ENCODE data around the gene FLT3LG. TPM values are rescaled to one million over a fixed set of nuclear protein-coding genes. Genes with fewer than 3 reads are reported as not detected.

The FLT3LG gene
- total RNA-seq, 1 donor from 2014 or later = 0.81 TPM

DNA sequence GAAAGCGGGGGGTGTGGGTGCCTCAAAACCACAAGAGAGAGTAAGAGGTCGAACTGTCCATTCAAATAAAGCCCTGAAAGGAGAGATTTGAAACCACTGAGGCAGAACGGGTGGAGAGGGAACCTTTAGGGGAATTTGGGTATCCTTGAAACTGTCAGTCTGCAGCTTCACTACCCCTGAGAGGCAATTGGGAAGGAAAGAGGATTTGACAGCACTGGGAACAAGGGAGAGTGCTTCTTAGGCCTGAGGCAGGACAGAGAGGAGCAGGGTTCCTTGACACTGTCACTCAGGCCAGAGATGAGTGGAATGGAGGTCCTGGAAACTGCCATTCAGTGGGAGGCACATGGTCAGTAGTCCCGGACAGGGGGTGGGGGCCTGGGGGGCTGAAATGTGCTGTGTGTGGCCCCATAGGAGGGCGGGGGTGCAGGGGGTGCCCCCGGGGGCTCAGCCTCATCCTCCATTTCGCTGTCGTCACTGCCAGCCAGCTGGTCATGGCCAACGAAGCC lies 43.8 kb upstream of the FLT3LG start:
- H3K4me3 ChIP-seq (ENCODE audit: low read depth, low read length) = no peak overlapping the region
- no peak for DNase-seq (ENCODE audit: low read depth)
- TF ChIP-seq, protein P1, sequence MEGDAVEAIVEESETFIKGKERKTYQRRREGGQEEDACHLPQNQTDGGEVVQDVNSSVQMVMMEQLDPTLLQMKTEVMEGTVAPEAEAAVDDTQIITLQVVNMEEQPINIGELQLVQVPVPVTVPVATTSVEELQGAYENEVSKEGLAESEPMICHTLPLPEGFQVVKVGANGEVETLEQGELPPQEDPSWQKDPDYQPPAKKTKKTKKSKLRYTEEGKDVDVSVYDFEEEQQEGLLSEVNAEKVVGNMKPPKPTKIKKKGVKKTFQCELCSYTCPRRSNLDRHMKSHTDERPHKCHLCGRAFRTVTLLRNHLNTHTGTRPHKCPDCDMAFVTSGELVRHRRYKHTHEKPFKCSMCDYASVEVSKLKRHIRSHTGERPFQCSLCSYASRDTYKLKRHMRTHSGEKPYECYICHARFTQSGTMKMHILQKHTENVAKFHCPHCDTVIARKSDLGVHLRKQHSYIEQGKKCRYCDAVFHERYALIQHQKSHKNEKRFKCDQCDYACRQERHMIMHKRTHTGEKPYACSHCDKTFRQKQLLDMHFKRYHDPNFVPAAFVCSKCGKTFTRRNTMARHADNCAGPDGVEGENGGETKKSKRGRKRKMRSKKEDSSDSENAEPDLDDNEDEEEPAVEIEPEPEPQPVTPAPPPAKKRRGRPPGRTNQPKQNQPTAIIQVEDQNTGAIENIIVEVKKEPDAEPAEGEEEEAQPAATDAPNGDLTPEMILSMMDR (conservative IDR thresholded peaks at IDR 0.05; ENCODE audit: low read depth, low read length) = no peak

DNA sequence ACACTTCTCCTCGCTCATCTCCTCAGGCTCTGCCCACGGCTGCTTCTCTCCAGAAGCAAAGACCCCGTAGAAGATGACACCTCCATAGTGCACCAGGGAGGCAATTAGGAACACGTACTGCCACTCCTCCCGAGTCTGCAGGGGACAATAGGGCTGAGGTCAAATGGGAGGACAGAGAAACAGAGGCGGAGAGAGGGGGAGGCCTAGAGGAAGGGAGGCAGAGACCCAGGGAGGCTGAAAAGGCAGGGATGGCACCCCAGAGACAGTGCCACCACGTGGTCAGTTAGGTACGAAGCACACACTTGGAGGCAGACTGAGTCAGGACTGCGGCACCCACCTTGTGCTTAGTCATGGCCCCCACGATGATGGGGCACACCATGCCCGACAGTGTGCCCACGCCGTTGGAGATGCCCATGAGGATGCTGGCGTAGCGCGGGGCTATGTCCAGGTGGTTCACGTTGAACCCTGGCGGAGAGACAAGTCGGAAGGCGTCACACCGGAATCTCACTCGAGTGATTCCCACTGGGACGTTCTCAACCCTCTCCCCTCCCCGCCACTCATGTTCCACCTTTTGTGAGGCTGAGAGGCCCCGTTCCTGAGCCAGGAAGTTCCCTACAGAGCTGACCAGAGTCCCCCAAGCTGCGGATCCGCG lies 43.2 kb upstream of the FLT3LG start:
- no peak overlapping the region for H3K4me3 ChIP-seq (ENCODE audit: low read depth, low read length)
- TF ChIP-seq, protein P1 (conservative IDR thresholded peaks at IDR 0.05; ENCODE audit: low read depth, low read length) = peak; percentile 48
- DNase-seq (ENCODE audit: low read depth) = no peak

DNA sequence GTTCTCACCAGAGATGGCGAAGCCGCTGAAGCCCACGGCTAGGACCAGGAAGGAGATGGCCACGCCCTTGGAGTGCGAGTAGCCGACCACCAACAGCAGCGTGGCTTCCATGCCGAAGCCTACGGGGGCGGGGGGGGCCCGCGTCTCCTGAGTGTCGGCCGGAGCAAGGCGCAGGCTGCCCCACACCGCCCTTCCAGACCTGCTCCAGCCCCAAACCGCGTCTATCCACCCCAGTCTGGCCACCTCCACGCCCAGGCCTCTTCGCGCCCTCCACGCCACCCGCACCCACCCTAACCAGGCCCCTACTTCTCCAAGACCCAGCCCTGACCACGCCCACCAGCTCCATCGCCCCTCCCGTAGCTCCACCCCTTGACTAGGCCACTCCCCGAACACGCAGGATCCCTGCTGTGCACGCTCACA lies 42.7 kb upstream of the FLT3LG start:
- TF ChIP-seq, protein P1 (conservative IDR thresholded peaks at IDR 0.05; ENCODE audit: low read depth, low read length) = no peak
- no peak overlapping the region for H3K4me3 ChIP-seq (ENCODE audit: low read depth, low read length)
- no peak for DNase-seq (ENCODE audit: low read depth)

DNA sequence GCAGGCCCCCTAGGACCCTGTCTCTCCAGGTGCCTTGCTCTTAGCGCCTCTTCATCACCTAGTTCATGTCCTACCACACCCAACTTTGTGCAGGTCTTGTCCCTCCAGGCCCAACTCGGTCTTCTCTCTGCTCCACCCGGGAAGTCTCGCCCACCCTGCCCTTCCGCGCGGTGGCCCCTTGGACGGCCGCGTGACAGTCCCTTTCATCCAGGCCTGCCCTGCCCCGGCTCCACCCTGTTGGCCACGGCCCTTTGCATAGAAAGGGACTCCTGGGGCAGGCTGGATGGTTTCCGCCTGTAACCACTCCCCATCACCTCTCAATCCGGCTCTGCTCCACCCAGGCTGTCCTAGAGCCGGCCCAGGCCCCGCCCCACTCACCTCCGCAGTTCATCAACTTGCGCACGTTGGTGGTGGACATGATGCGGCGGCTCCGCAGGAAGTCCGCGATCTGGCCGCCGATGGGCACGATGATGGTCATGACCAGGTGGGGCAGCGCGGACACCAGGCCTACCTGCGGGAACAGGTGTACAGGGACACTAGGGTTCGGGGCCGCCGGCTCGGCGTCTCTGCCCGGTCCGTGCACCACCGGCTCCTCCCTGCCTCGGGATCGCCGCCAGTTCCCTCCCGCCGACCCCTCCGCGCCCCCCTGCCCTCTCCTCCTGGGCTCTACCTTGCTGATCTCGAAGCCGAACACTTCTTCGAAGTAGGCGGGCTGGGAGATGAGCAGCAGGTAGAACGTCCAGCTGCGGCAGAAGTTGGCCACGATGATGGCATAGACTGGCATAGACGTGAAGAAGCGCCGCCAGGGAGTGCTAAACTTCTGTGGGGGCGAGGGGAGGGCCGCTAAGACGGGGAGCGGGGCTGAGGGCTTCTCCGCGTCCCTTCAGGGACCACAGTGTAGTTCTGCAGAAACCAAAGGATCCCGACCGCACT lies 41.6 kb upstream of the FLT3LG start:
- H3K4me3 ChIP-seq (ENCODE audit: low read depth, low read length) = no peak overlapping the region
- TF ChIP-seq, protein P1 (conservative IDR thresholded peaks at IDR 0.05; ENCODE audit: low read depth, low read length) = no peak
- no peak for DNase-seq (ENCODE audit: low read depth)

DNA sequence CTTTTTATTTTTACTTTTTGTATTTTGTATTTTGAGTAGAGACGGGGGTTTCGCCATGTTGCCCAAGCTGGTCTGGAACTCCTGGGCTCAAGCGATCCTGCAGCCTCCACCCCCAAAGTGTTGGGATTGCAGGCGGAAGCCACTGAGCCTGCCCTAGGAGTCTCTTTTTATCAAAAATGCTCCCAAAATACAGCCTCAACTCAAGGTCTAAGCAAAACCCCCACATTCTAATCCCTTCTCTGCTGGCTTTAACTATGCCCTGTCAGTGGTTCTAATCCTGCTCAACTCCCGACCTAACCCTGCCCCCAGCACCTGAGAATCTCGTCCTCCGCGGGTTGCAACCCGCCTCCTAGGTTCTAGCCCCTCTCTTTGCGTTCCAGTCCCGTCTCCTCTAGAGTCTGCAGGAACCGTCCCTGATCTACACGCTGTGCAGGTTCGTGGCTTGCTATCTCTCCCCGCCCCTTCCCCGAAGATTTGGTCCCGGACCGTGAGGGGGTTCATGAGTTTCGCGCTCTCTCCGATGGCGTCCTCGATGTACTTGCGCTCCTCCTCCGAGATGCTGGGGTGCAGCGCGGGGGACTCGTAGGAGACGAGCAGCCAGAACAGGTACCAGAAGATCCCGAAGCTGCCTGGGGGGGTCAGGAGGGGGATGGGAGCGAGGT lies 40.6 kb upstream of the FLT3LG start:
- DNase-seq (ENCODE audit: low read depth) = no peak
- TF ChIP-seq, protein P1 (conservative IDR thresholded peaks at IDR 0.05; ENCODE audit: low read depth, low read length) = no peak
- no peak overlapping the region for H3K4me3 ChIP-seq (ENCODE audit: low read depth, low read length)

DNA sequence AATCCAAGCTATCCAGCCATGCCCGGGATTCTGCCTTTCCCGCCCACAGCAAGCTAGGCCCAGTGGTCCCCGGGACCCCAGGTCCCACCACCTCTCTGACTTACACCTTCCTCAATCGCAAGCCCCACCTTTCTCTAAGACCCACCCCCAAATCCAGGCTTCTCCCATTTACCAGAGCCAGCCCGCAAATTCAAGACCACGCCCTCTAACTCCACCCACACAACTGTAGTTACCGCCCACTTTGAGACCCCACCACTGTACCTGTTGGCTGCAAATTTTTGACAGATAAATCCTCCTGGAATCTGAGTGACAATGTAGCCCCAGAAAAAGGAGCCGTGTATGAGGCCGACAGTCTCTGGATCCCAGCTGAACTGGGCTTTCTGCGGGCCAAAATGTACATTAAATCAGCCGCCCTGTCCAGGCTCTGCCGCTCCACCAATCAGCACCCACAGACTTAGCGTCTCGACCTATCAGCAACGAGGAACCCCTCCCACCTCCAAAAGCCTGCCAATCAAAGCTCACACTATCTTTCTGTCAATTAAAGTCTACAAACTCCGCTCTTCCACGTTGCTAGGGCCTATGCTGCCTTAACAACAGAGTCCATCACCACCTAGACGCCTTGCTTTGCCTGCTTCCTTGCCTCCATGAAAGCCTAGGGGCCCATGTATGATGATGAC lies 39.0 kb upstream of the FLT3LG start:
- no peak for DNase-seq (ENCODE audit: low read depth)
- TF ChIP-seq, protein P1 (conservative IDR thresholded peaks at IDR 0.05; ENCODE audit: low read depth, low read length) = no peak
- H3K4me3 ChIP-seq (ENCODE audit: low read depth, low read length) = no peak overlapping the region
